DMS79 treated with DMSO at 0.1 percent for 48 hours (cell line): ENCODE data around the gene NR2C2.
A peak's percentile ranks its signal among the peaks of the same experiment; 100 is the strongest.

Experiments
- DNase-seq: peaks from one replicate; lab custom pipeline; 2025; lab: John Stamatoyannopoulos, UW

Gene NR2C2

GRCh38 chr3:15064299-15064834 lies 117.0 kb downstream of the NR2C2 start:
- peak; percentile 7 for DNase-seq

- peak; percentile 60 for DNase-seq
Measured at GRCh38 chr3:15064835-15065549, 117.6 kb downstream of the NR2C2 start, which contains the start of gene MRPS25. TSS of gene MRPS25 (minus strand) at chr3:15065315. CDS start at chr3:15065194, 121 bp downstream.

DNA sequence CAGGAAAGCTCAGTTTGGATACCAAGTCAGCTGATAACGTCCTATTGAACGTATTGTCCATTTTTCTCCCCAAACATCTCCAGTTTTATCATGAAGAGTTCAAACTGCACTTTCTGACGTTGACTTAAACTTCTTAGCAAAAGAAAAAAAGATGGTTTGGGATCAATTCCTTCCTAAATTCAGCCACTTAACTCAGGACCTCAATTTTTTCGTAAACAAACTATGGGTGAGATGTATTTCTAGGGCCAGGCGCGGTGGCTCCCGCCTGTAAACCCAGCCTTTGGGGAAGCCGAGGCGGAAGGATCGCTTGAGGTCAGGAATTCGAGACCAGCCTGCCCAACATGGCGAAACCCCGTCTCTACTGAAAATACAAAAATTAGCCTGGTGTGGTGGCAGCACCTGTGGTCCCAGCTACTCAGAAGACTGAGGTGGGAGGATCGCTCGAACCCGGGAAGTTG lies 118.2 kb downstream of the NR2C2 start:
- DNase-seq, result no peak

DNA sequence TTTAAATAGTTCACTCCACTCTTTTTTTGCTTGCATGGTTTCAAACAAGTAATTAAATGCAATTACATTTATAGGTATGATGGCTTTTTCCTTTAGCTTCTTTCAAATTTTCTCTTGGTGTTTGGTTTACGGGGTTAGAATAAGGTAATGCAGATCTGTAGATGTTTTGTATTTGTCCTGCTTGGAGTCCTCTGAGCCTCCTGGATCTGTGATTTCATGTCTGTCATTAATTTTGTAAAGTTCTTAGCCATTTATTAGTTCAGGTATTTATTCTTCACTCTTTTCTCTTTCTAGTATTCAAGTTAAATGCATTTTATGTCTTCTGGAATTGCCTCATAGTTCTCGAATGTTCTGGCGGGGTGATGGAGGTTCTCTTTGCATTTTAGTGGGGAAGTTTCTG lies 119.1 kb downstream of the NR2C2 start:
- no peak for DNase-seq

GRCh38 chr3:15069441-15069840 lies 122.1 kb downstream of the NR2C2 start:
- no peak for DNase-seq

DNA sequence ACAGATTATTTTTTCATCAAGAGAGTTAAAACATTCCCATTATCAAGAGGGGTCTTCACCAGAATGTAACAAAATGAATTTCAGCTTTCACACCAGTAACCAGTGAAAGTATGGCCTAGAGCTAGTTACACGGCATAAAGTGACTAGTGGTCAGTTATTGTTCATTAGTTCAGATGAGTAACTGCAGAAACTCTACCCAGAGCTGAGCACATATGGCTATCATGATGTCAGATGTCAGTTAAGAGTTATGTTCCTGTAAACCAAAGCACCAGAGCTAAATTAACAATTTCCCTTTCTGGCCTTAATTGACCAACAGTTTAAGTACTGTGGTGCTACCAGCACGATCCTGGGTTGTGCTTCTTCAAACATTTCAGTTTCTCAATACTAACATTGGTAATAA lies 124.3 kb downstream of the NR2C2 start:
- DNase-seq, result no peak

- no peak for DNase-seq
Measured at GRCh38 chr3:15074500-15074899, 127.1 kb downstream of the NR2C2 start.

- no peak for DNase-seq
Measured at GRCh38 chr3:15079091-15079490, 131.7 kb downstream of the NR2C2 start.

DNA sequence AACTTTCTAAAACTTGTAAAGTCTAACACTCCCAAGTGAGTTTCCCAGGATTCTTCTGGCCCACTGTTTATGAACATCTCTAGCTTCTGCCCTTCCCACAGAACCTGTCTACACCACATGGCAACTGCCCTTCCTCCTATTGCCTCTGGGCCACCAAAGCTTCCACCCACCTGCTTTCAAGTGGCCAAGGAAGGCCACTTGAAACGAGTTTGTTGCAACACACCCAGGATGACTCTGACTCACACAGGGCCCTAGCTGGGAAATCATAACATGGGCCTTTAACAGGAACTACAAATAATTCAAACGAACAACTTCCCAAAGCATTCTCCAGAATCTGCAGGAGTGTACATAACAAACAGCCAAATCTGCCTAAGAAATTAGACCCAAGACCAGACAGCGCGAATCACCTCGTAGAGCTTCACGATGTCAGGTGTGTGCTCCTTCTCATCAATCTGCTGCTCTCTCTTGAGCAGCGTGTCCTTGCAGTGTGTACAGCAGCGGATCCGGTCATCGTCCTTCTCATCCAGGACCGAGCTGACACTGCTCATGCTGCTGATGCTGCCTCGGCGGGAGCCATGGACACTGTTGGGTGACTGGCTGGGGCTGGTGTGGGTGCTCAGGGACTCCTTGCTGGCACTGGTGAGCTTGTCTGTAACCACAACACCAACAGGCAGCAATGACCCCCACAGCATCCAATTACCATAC lies 134.7 kb downstream of the NR2C2 start:
- DNase-seq, result no peak

DNA sequence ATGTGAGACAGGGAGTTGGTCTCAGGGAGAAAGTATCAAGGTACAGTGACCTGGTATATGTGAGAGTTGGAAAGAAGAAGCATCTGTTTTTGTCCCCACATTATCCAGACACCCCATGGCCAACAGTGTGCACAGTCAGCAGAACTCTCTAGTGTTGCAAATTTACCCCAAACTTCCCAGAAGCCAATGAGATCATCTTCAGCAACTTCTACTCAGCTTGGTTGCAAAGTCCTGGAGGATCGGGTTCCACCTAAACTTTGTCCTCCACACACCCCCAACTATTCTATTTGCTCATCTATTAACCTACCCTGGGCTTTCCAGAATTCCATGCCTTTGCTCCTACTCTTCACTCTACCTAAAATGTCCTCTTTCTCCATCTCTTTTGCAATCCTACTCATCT lies 135.9 kb downstream of the NR2C2 start:
- DNase-seq, result no peak

GRCh38 chr3:15086263-15086662 lies 138.9 kb downstream of the NR2C2 start:
- DNase-seq, result no peak

GRCh38 chr3:15086699-15087098 lies 139.3 kb downstream of the NR2C2 start:
- DNase-seq, result no peak

GRCh38 chr3:15089201-15089600 lies 141.8 kb downstream of the NR2C2 start:
- DNase-seq, result no peak

- no peak for DNase-seq
Measured at GRCh38 chr3:15091575-15091974, 144.2 kb downstream of the NR2C2 start.

DNA sequence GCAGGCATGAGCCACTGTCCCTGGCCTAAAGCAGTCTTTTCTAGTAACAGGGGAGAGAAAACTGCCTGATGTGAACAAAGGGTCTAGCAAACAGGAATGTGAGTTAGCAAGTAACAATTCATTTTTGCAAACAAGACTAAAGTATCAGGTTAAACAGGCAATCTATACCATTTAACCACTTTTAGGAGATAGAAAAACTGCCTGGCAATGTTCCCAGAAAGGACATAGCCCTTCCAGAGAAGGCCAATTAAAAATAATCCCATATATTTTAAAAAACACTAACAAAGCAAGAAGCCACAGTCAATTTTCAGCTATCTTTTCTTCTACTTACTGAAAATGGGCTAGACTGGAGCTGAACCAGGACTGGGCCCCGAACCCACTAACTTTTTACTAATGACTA lies 145.3 kb downstream of the NR2C2 start:
- no peak for DNase-seq

- DNase-seq, result no peak
Measured at GRCh38 chr3:15094187-15094875, 146.9 kb downstream of the NR2C2 start.

DNA sequence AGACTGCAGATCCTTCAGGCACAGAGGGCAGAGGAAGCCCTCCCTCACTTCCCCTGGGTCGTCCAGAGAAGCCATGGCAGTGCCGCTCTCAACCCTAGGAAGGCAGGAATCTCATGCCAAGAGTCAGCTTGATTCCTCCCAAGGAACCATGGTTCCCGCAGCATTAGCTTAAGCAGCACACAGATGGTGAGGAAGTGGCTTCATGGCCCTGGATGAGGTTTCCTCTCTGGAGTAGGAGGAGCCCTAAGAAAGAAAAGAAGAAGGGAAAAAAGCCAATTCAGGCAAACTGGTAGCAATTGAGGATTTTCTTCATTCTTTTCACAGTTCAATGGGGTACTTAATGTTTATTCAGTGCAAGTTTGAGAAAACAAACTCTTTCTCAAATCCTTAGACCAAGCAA lies 148.7 kb downstream of the NR2C2 start:
- no peak for DNase-seq

- no peak for DNase-seq
Measured at GRCh38 chr3:15097891-15098290, 150.5 kb downstream of the NR2C2 start.
